AG09309 (cell line): ENCODE data around the gene TPO.

Source experiments
- DNase-seq: peaks from one replicate; pipeline ENCODE4 v3.0.0-alpha.2; 2010; ENCODE audit warnings: low read depth
- H3K4me3 ChIP-seq: 2 replicates; pipeline ENCODE4 v1.5.1; 2011; ENCODE audit warnings: mild to moderate bottlenecking, low read depth, low read length, moderate library complexity; ENCODE audit not compliant: control insufficient read depth
- TF ChIP-seq, protein P1 (sequence below): IDR thresholded peaks from 2 replicates; pipeline ENCODE4 v1.5.1; 2011; ENCODE audit warnings: mild to moderate bottlenecking, low read depth, low read length, inconsistent platforms; ENCODE audit not compliant: insufficient read depth, control insufficient read depth; ENCODE audit errors: missing control alignments

TPO gene

DNA sequence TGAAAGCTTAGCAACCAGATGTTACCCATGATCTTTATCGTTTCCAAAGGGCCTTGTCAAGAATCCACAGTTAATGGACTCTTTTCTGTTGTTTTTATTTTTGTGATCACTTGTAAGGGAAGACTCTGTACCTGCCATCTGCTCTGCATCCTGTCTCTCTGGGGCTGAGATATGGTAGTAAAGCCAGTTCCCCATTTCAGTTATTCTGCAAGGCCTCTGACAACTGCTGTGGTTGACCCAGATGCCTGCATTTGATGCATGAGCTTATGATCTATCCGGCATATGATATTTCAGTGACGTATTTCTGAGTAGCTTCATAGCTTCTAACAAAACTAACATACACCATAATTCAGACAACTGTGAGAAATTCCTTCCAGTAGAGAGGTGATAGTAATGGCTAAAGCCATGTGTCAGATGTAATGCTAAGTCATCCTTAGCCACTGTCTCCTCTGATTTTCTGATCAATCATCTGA lies 105.1 kb downstream of the TPO start:
- no peak overlapping the region for H3K4me3 ChIP-seq
- no peak for DNase-seq
- TF ChIP-seq, protein P1, sequence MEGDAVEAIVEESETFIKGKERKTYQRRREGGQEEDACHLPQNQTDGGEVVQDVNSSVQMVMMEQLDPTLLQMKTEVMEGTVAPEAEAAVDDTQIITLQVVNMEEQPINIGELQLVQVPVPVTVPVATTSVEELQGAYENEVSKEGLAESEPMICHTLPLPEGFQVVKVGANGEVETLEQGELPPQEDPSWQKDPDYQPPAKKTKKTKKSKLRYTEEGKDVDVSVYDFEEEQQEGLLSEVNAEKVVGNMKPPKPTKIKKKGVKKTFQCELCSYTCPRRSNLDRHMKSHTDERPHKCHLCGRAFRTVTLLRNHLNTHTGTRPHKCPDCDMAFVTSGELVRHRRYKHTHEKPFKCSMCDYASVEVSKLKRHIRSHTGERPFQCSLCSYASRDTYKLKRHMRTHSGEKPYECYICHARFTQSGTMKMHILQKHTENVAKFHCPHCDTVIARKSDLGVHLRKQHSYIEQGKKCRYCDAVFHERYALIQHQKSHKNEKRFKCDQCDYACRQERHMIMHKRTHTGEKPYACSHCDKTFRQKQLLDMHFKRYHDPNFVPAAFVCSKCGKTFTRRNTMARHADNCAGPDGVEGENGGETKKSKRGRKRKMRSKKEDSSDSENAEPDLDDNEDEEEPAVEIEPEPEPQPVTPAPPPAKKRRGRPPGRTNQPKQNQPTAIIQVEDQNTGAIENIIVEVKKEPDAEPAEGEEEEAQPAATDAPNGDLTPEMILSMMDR, result no peak

DNA sequence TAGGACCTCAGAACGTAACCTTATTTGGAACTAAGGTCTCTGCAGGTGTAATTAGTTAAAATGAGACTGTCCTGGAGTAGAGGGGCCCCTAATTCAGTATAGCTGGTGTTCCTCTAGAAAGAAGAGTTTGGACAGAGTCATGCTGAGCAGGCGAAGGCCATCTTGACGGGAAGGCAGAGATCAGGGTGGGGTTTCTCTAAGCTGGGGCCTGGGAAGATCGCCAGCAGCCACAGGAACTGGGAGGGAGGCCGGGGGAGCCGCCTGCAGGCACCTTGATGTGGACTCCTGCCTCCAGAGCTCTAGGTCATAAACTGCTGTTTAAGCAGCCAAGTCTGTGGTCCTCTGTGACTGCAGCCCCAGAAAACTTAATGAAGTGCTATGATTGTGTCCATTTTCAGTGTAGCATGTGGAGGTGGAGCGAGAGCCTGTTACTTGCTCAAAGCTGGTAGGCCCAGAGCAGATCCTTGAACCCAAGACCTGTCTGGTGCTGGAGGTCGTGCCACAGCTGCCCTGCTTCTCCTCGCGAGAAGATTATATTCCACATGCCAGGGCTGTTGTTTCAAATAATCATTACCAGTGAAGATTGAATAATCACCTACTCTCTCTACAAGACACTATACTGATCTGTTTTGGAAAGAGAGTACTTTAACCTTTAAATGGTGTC lies 105.7 kb downstream of the TPO start:
- TF ChIP-seq, protein P1, result no peak
- no peak overlapping the region for H3K4me3 ChIP-seq
- no peak for DNase-seq

DNA sequence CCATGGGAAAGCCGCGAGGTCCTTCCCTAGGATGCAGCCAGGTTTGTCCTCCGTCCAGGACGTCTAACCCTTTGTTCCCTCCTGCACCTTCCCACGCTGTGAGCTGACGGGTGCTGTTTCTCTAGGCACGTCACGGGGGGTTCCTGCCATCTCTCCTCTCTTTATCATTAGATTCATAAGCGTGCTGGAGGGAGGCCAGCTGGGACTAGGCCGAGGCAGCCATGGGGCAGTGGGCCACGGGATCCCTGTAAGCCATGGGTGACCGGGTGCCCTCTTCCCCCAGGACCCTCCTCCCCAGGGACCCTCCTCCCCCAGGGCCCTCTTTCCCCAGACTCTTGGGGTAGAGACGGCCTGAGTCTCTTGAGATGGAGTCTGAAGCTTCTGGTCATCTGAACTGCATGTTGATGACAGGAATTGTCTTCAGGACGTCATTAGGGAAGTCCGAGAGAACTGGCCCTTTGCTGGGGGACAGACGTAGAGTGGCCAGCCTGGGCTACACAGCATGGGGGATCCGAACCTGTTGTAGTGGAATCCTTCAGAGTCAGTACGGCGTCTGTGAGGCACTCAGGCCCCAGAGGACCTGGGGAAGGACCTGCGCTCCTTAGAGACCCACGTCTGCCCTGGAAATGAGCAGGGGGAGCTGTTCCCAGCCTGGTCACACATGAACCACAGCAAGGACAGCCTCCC lies 108.1 kb downstream of the TPO start:
- no peak overlapping the region for H3K4me3 ChIP-seq
- no peak for DNase-seq
- TF ChIP-seq, protein P1, result no peak

DNA sequence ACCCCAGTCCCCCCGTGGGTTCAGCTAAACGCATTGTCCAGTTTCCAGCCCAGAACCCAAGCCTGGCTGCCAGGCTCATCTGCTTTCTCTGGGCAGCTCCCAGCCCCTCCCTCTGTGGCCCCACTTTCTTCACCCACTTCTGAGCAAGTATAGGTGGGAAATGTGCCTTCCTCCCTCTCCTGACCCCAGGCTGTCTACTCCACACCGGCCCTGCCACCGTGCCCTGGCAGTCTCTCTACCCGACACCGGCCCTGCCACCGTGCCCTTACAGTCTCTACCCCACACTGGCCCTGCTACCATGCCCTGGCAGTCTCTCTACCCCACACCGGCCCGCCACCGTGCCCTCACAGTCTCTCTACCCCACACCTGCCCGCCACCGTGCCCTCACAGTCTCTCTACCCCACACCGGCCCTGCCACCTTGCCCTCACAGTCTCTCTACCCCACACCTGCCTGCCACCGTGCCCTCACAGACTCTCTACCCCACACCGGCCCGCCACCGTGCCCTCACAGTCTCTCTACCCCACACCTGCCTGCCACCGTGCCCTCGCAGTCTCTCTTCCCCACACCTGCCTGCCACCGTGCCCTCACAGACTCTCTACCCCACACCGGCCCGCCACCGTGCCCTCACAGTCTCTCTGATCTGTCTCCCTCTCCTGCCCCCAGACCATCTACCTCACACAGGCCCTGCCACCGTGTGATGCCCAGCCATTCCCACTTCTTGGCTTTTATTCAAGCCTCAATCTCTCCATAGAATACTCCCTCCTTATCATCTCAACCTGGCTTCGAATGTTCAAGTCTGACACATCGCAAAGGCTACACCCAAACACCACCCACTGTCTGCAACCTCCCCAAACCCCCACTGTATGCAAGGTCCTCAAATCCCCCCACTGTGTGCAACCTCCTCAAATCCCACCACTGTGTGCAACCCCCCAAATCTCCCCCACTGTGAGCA lies 108.9 kb downstream of the TPO start:
- H3K4me3 ChIP-seq, result no peak overlapping the region
- DNase-seq, result no peak
- TF ChIP-seq, protein P1, result no peak

DNA sequence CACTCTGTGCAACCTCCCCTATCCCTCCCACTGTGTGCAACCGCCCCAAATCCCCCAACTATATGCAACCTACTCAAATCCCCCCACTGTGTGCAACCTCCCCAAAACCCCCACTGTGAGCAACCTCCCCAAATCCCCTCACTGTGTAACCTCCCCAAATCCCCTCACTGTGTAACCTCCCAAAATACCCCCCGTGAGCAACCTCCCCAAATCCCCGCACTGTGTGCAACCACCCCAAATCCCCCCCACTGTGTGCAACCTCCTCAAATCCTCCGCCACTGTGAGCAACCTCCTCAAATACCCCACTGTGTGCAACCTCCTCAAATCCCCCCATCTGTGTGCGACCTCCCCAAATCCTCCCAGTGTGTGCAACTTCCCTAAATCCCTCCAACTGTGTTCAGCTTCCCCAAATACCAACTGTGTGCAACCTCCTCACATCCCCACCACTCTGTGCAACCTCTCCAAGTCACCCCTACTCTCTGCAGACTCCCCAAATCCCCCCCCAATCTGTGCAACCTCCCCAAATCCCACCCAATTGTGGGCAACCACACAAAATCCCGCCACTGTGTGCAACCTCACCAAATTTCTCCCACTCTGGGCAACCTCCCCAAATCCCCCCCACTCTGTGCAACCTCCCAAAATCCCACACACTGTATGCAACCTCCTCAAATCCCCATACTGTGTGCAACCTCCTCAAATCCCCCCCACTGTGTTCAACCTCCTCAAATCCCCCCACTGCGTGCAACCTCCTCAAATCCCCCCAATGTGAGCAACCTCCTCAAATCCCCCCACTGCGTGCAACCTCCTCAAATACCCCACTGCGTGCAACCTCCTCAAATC lies 114.1 kb downstream of the TPO start:
- H3K4me3 ChIP-seq, result no peak overlapping the region
- TF ChIP-seq, protein P1, result no peak

More for the DNA sequence above, 114.1 kb downstream of the TPO start:
- DNase-seq, result no peak
